ENCODE measurements around the gene ATRX.
A peak's percentile ranks its signal among the peaks of the same experiment; 100 is the strongest.
"Not testable (repeated sequence)": the region's sequence is repeated elsewhere in the genome, so short reads cannot be mapped to it uniquely, and the experiment has no call there.

Gene ATRX

GRCh38 chrX:77740376-77740905, 45.6 kb downstream of the ATRX start:
- no peak for DNase-seq (ENCODE audit: low spot score)

GRCh38 chrX:77733342-77733741, 52.7 kb downstream of the ATRX start:
- no peak for DNase-seq (ENCODE audit: low spot score)

- no peak for DNase-seq (ENCODE audit: low spot score)
Measured at GRCh38 chrX:77731821-77732419, 54.1 kb downstream of the ATRX start.

GRCh38 chrX:77726095-77726494, 59.9 kb downstream of the ATRX start:
- DNase-seq (ENCODE audit: low spot score), result not testable (repeated sequence)

- no peak for DNase-seq (ENCODE audit: low spot score)
Measured at GRCh38 chrX:77723681-77724080, 62.3 kb downstream of the ATRX start.

- DNase-seq (ENCODE audit: low spot score), result no peak
Measured at GRCh38 chrX:77719388-77719787, 66.6 kb downstream of the ATRX start.

GRCh38 chrX:77704881-77705280, 81.1 kb downstream of the ATRX start:
- DNase-seq (ENCODE audit: low spot score), result no peak

- DNase-seq (ENCODE audit: low spot score), result no peak
Measured at GRCh38 chrX:77698242-77698641, 87.8 kb downstream of the ATRX start.

- no peak for DNase-seq (ENCODE audit: low spot score)
Measured at GRCh38 chrX:77694491-77694890, 91.5 kb downstream of the ATRX start.

- DNase-seq (ENCODE audit: low spot score), result no peak
Measured at GRCh38 chrX:77693594-77693993, 92.4 kb downstream of the ATRX start.

GRCh38 chrX:77691916-77692315, 94.1 kb downstream of the ATRX start:
- DNase-seq (ENCODE audit: low spot score), result no peak

- no peak for DNase-seq (ENCODE audit: low spot score)
Measured at GRCh38 chrX:77689376-77689775, 96.6 kb downstream of the ATRX start.

- not testable (repeated sequence) for DNase-seq (ENCODE audit: low spot score)
Measured at GRCh38 chrX:77685683-77686082, 100.3 kb downstream of the ATRX start.

- no peak for DNase-seq (ENCODE audit: low spot score)
Measured at GRCh38 chrX:77679144-77679543, 106.9 kb downstream of the ATRX start.

- no peak for DNase-seq (ENCODE audit: low spot score)
Measured at GRCh38 chrX:77675986-77676385, 110.0 kb downstream of the ATRX start.

GRCh38 chrX:77668391-77669237, 117.4 kb downstream of the ATRX start:
- peak; percentile 11 for DNase-seq (ENCODE audit: low spot score)

- DNase-seq (ENCODE audit: low spot score), result no peak
Measured at GRCh38 chrX:77658886-77659285, 127.1 kb downstream of the ATRX start.

- DNase-seq (ENCODE audit: low spot score), result no peak
Measured at GRCh38 chrX:77652095-77652494, 133.9 kb downstream of the ATRX start.

- DNase-seq (ENCODE audit: low spot score), result no peak
Measured at GRCh38 chrX:77640702-77641101, 145.3 kb downstream of the ATRX start.

- DNase-seq (ENCODE audit: low spot score), result no peak
Measured at GRCh38 chrX:77639820-77640219, 146.2 kb downstream of the ATRX start.

- DNase-seq (ENCODE audit: low spot score), result no peak
Measured at GRCh38 chrX:77638397-77638796, 147.6 kb downstream of the ATRX start.

- DNase-seq (ENCODE audit: low spot score), result no peak
Measured at GRCh38 chrX:77635373-77635772, 150.6 kb downstream of the ATRX start.

GRCh38 chrX:77628294-77629025, 157.6 kb downstream of the ATRX start:
- DNase-seq (ENCODE audit: low spot score), result peak; percentile 2
